Small intestine (tissue), 7 donors: ENCODE data around the gene RBPMS2. TPM values are rescaled to one million over a fixed set of nuclear protein-coding genes. Genes with fewer than 3 reads are reported as not detected.
A peak's percentile ranks its signal among the peaks of the same experiment; 100 is the strongest.
"Not testable (repeated sequence)": the region's sequence is repeated elsewhere in the genome, so short reads cannot be mapped to it uniquely, and the experiment has no call there.

Experiments
- DNase-seq, 2 donors: peaks; one replicate each; pipeline versions ENCODE4 v3.0.0 to v3.0.0-alpha.2; 2013
- FAIRE-seq: peaks from 2 replicates; lab custom pipeline; 2012; peaks lifted over from hg19 to GRCh38; lab: Jason Lieb, UNC
- H3K27ac ChIP-seq, 3 donors: one replicate each; pipeline ENCODE4 v1.5.1; 2013; ENCODE audit warnings: low read length in 2 of 3, mild to moderate bottlenecking in 2 of 3, control low read depth in 1 of 3, inconsistent platforms in 1 of 3, low read depth in 1 of 3, moderate library complexity in 1 of 3
- H3K27me3 ChIP-seq, 3 donors: one replicate each; pipeline ENCODE4 v1.6.1; 2013; ENCODE audit warnings: low read length in 3 of 3, inconsistent platforms in 1 of 3; ENCODE audit not compliant: control insufficient read depth in 3 of 3, insufficient read depth in 3 of 3
- H3K36me3 ChIP-seq, 3 donors: one replicate each; pipeline ENCODE4 v1.6.1; 2013; ENCODE audit warnings: low read length in 3 of 3, inconsistent platforms in 1 of 3, low read depth in 1 of 3, mild to moderate bottlenecking in 1 of 3, moderate library complexity in 1 of 3; ENCODE audit not compliant: control insufficient read depth in 3 of 3, insufficient read depth in 2 of 3
- H3K4me1 ChIP-seq, 3 donors: one replicate each; pipeline ENCODE4 v1.6.1; 2013; ENCODE audit warnings: low read length in 2 of 3, inconsistent platforms in 1 of 3, low read depth in 1 of 3, mild to moderate bottlenecking in 1 of 3, moderate library complexity in 1 of 3; ENCODE audit not compliant: control insufficient read depth in 3 of 3, insufficient read depth in 2 of 3
- H3K4me3 ChIP-seq, 3 donors: one replicate each; pipeline ENCODE4 v1.5.1; 2013; ENCODE audit warnings: low read length in 3 of 3, control low read depth in 1 of 3, inconsistent platforms in 1 of 3, low read depth in 1 of 3, mild to moderate bottlenecking in 1 of 3, moderate library complexity in 1 of 3
- H3K9me3 ChIP-seq, 2 donors: one replicate each; pipeline ENCODE4 v1.6.1; 2013; ENCODE audit warnings: low read depth in 1 of 2, low read length in 1 of 2; ENCODE audit not compliant: control insufficient read depth in 2 of 2, insufficient read depth in 1 of 2
- WGBS, 3 donors: extraction: QIAGEN DNeasy Blood & Tissue Kit; methylation state at CpG; one replicate each; pipeline ENCODE4 v1.1.7; 2013; 5-methylcytosine and 5-hydroxymethylcytosine counted together
- polyA plus RNA-seq, 4 donors: library from polyadenylated mRNA; stranded (reverse) in 3 of 4; unstranded in 1 of 4; fragments of 200-250 nt in 3 of 4; fragments of 120-200 nt in 1 of 4; gene quantifications; one replicate each; pipeline versions ENCODE4 v1.2.1 to v1.2.3, GENCODE V29; 2013
- donor health status: healthy with polysubstance abuse.
- donor health status: control.
- donor health status: control.
- donor health status: Bipolar disorder and iron deficiency.
- donor health status: healthy.

Gene RBPMS2
- polyA plus RNA-seq, 4 donors, result 1.6 to 5.1 (median 4.1) TPM; not detected in 1

- Histone ChIP-seq H3K4me1 (no peaks in the 10 kb centered on the region), H3K27me3 (peaks cover 0 to 12% (median 0%) of the 10 kb centered on the region in 3 donors), H3K27ac (no peak overlapping the region), H3K9me3 (no peaks in the 10 kb centered on the region), H3K36me3 (peaks cover 0 to 11% (median 0%) of the 10 kb centered on the region in 3 donors), H3K4me3 (no peak overlapping the region)
- 74 to 87% (median 80%) methylated on average over 7 of the region's 7 CpGs for WGBS, 3 donors
- DNase-seq (no peak), FAIRE-seq (no peak)
These were observed 28.5 kb downstream of the RBPMS2 start for GRCh38 chr15:64746921-64747320.

DNA sequence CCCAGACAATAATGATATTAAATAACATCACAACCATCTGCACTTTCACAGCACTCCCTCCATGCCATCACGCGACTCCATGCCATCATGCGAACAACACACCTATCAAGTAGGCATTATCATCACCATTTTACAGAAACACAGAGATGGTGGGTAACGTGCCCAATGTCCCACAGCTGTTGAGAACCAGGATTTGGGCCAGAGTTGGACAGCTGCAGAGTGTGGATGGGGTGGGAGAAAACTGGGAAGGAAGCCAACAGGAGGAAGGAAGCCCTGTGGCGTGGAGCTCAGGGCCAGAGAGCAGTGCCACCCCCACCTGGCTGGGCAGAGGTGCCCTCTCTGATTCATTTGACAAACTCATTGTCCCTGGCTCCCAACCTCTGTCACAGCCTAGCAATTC is 29.0 kb downstream of the RBPMS2 start:
- WGBS, 3 donors, result 65 to 80% (median 79%) methylated on average over 5 of the region's 5 CpGs
- H3K27me3 ChIP-seq, result peaks cover 0 to 12% (median 0%) of the 10 kb centered on the region in 3 donors
- H3K9me3 ChIP-seq, result no peaks in the 10 kb centered on the region
- FAIRE-seq, result no peak
- H3K4me3 ChIP-seq, result no peak overlapping the region
- no peaks in the 10 kb centered on the region for H3K4me1 ChIP-seq
- no peak for DNase-seq
- peaks cover 0 to 11% (median 0%) of the 10 kb centered on the region in 3 donors for H3K36me3 ChIP-seq
- H3K27ac ChIP-seq, result no peak overlapping the region

DNA sequence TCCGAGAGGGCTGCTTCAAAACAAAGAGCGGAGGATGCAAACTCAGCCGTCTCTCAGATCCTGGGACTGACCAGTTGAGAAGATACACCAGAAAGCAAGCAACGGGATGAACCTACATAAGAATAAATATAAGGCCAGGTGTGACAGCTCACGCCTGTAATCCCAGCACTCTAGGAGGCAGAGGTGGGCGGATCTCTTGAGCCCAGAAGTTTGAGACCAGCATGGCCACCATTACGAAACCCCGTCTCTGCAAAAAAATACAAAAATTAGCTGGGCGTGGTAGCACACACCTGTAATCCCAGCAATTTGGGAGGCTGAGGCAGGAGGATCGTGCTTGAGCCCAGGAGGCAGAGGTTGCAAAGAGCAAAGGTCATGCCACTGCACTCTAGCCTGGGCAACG is 31.7 kb downstream of the RBPMS2 start:
- no peak for FAIRE-seq
- WGBS, 3 donors, result 74 to 89% (median 80%) methylated on average over 11 of the region's 11 CpGs
- no peak overlapping the region for H3K27ac ChIP-seq

GRCh38 chr15:64742921-64743320 is 32.5 kb downstream of the RBPMS2 start:
- no peak for FAIRE-seq
- no peak for DNase-seq
- Histone ChIP-seq H3K36me3 (peaks cover 0 to 3% (median 0%) of the 10 kb centered on the region in 3 donors), H3K27ac (no peak overlapping the region), H3K9me3 (no peaks in the 10 kb centered on the region), H3K4me3 (no peak overlapping the region), H3K4me1 (peaks cover 0 to 10% (median 0%) of the 10 kb centered on the region in 3 donors), H3K27me3 (no peaks in the 10 kb centered on the region)
- WGBS, 3 donors, result 90 to 93% (median 93%) methylated on average over 13 of the region's 13 CpGs

More for the DNA sequence above, 31.7 kb downstream of the RBPMS2 start:
- Histone ChIP-seq H3K4me3 (no peak overlapping the region), H3K4me1 (peaks cover 0 to 10% (median 0%) of the 10 kb centered on the region in 3 donors), H3K9me3 (no peaks in the 10 kb centered on the region), H3K36me3 (peaks cover 0 to 9% (median 0%) of the 10 kb centered on the region in 3 donors), H3K27me3 (peaks cover 0 to under 1% (median 0%) of the 10 kb centered on the region in 3 donors)
- DNase-seq, result no peak

- no peaks in the 10 kb centered on the region for H3K9me3 ChIP-seq
- FAIRE-seq (no peak), DNase-seq (no peak)
- H3K36me3 ChIP-seq, result no peaks in the 10 kb centered on the region
- H3K4me3 ChIP-seq, result no peak overlapping the region
- H3K27ac ChIP-seq, result no peak overlapping the region
- no peaks in the 10 kb centered on the region for H3K27me3 ChIP-seq
- WGBS, 3 donors, result 81 to 86% (median 82%) methylated on average over 8 of the region's 8 CpGs
- peaks cover 0 to 10% (median 0%) of the 10 kb centered on the region in 3 donors for H3K4me1 ChIP-seq
These were observed 33.0 kb downstream of the RBPMS2 start for GRCh38 chr15:64742385-64742784.

GRCh38 chr15:64741708-64742107 is 33.7 kb downstream of the RBPMS2 start:
- WGBS, 3 donors, result 92 to 94% (median 92%) methylated on average over 13 to 16 of the region's 16 CpGs
- H3K4me3 ChIP-seq, DNase-seq, H3K27ac ChIP-seq, H3K9me3 ChIP-seq, H3K36me3 ChIP-seq, H3K4me1 ChIP-seq, H3K27me3 ChIP-seq, FAIRE-seq: not testable (repeated sequence)

- H3K9me3 ChIP-seq, result no peaks in the 10 kb centered on the region
- WGBS, 3 donors, result 64 to 74% (median 71%) methylated on average over 29 to 31 of the region's 31 CpGs
- peak overlapping the region in 2 of 3 donors; percentile 69 to 86 for H3K27ac ChIP-seq
- peaks cover 0 to 10% (median 0%) of the 10 kb centered on the region in 3 donors for H3K4me1 ChIP-seq
- H3K4me3 ChIP-seq, result peak overlapping the region in 1 of 3 donors; percentile 18
- FAIRE-seq (no peak), DNase-seq (peak; percentile 8 to 55)
- peaks cover 0 to 2% (median 0%) of the 10 kb centered on the region in 3 donors for H3K36me3 ChIP-seq
- H3K27me3 ChIP-seq, result no peaks in the 10 kb centered on the region
These were observed 34.8 kb downstream of the RBPMS2 start for GRCh38 chr15:64740311-64741170.

DNA sequence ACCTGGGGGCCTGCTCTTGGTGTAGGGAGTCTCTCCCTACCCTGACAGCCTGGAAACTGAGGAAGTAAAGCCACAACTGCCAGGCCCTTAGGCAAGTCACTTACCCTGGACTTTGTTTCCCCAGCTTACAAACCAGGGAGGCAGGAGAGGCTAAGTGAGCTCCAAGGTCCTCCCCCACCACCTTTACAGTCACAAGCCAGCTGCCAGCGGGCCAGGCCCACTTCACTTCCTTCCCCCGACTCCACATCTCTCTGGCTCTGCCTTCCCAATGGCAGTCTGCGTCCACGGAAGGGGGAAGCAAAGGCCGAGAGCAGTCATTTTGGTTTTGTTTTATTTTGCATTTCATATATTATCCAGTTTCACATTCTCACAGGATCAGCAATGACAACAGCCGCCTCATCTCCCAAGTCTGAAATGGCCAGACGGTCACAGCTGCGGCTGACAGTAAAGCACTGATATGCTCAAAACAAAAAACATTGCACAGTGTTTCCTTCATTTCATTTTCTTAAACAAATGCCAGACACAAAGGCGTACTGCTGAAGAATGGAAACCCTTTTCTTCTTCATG is 35.7 kb downstream of the RBPMS2 start:
- Histone ChIP-seq H3K36me3 (peaks cover 0 to 2% (median 0%) of the 10 kb centered on the region in 3 donors), H3K4me3 (peak overlapping the region in 1 of 3 donors; percentile 18), H3K4me1 (peaks cover 0 to 10% (median 0%) of the 10 kb centered on the region in 3 donors), H3K27me3 (no peaks in the 10 kb centered on the region), H3K9me3 (no peaks in the 10 kb centered on the region), H3K27ac (peak overlapping the region; percentile 24 to 86 (median 69))
- 59 to 80% (median 78%) methylated on average over 9 of the region's 9 CpGs for WGBS, 3 donors
- DNase-seq, result peak in 1 of 2 donors; percentile 14
- no peak for FAIRE-seq
